Measurements from ENCODE around the gene POSTN. TPM values are rescaled to one million over a fixed set of nuclear protein-coding genes. Genes with fewer than 3 reads are reported as not detected.
"Not testable (repeated sequence)": the region's sequence is repeated elsewhere in the genome, so short reads cannot be mapped to it uniquely, and the experiment has no call there.

POSTN gene
- total and polyA plus RNA-seq, 4 experiments from 2014 or later: not detected

DNA sequence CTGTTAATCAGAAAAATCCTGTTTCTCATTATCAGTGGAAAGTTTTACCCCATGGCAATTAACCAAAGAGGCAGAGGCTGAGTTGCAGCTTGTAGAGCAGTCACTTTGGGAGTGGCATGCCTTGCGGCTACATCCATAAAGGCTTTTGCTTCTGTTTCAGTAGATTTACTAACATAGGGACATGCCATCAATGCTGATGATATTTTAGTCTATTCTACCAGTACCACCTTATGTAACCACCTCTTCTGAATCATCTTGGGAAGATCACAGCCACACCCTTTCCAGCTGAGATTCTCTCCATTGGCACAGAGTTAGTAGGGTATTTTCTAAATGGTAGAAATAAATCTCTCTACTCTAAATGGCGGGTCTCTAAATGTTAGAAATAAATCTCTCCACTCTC, 37.5 kb downstream of the POSTN start:
- POLR2A ChIA-PET (ENCODE audit: partially characterized antibody): no interaction called here
- H3K4me1 Mint-ChIP-seq: no peaks in the 10 kb centered on the region

DNA sequence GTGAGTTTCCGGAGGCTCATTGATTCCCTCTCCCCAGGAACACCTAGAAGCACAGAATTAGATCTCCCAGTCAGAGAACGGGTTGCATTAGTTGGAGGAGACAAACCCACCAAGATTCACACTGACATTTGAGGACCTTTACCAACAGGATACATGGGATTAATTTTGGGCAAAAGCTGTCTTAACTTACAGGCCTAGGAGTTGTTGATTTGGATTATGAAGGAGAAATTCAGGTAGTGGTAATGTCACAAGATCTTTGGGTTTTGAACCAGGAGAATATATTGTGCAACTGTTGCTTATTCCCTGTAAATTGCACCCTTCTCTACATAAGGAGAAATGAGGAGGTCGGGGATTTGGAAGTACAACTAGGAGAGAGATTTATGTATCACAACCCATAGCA, 38.0 kb downstream of the POSTN start:
- H3K4me1 Mint-ChIP-seq: no peaks in the 10 kb centered on the region
- Histone ChIP-seq H3K36me3 (ENCODE audit: insufficient read depth, low read length) (no peaks in the 10 kb centered on the region), H3K27me3 (ENCODE audit: insufficient read depth, low read length) (no peaks in the 10 kb centered on the region), H3K4me1 (ENCODE audit: insufficient read depth, low read length) (no peaks in the 10 kb centered on the region), H3K4me3 (ENCODE audit: low read length in 2 of 2) (no peak overlapping the region), H3K9me3 (ENCODE audit: control insufficient read depth in 1 of 2, low read length in 2 of 2) (no peaks in the 10 kb centered on the region), H3K27ac (ENCODE audit: low read depth, low read length) (no peak overlapping the region)
- no peak for DNase-seq
- no peak overlapping the region for H3K27ac Mint-ChIP-seq
- no peaks in the 10 kb centered on the region for H3K36me3 Mint-ChIP-seq
- POLR2A ChIA-PET (ENCODE audit: partially characterized antibody): no interaction called here
- peaks cover 0 to 42% (median 15%) of the 10 kb centered on the region in 8 donors for H3K9me3 Mint-ChIP-seq
- no peaks in the 10 kb centered on the region for H3K27me3 Mint-ChIP-seq
- no peak overlapping the region for H3K4me3 Mint-ChIP-seq
- CTCF ChIA-PET (ENCODE audit: partially characterized antibody): no interaction called here
- intact Hi-C loops (cut with micrococcal nuclease): no loop called here

More for the DNA sequence above, 37.5 kb downstream of the POSTN start:
- Histone ChIP-seq H3K4me3 (ENCODE audit: low read length in 2 of 2) (no peak overlapping the region), H3K36me3 (ENCODE audit: insufficient read depth, low read length) (no peaks in the 10 kb centered on the region), H3K4me1 (ENCODE audit: insufficient read depth, low read length) (no peaks in the 10 kb centered on the region), H3K27ac (ENCODE audit: low read depth, low read length) (no peak overlapping the region), H3K27me3 (ENCODE audit: insufficient read depth, low read length) (no peaks in the 10 kb centered on the region), H3K9me3 (ENCODE audit: control insufficient read depth in 1 of 2, low read length in 2 of 2) (no peaks in the 10 kb centered on the region)
- intact Hi-C loops (cut with micrococcal nuclease): no loop called here
- Mint-ChIP-seq H3K27ac (no peak overlapping the region), H3K4me3 (no peak overlapping the region), H3K36me3 (no peaks in the 10 kb centered on the region), H3K9me3 (peaks cover 0 to 40% (median 15%) of the 10 kb centered on the region in 8 donors), H3K27me3 (no peaks in the 10 kb centered on the region)
- no peak for DNase-seq
- CTCF ChIA-PET (ENCODE audit: partially characterized antibody): no interaction called here

DNA sequence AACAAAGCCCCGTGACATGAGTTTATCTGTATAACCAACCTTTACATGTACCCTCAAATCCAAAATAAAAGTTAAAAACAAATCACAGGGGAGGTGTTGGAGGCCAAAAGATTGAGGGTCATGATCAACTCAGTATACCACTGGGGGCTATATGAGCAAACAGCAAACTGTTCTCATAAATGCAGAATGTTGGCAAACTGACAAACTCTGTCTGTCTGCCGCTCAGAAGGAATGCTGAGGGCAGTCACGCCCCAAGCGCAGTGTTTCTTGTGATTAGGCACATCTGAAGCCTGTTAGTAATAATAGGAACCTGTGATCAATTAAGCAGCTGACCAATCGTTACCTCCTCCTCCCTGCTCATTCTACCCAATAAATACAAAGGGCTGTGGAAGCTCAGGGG, 39.8 kb downstream of the POSTN start:
- H3K36me3 Mint-ChIP-seq; H3K9me3 ChIP-seq (ENCODE audit: control insufficient read depth in 1 of 2, low read length in 2 of 2); H3K4me1 ChIP-seq (ENCODE audit: insufficient read depth, low read length); H3K27me3 Mint-ChIP-seq; DNase-seq; H3K27ac Mint-ChIP-seq; CTCF ChIA-PET (ENCODE audit: partially characterized antibody); POLR2A ChIA-PET (ENCODE audit: partially characterized antibody); H3K4me3 ChIP-seq (ENCODE audit: low read length in 2 of 2); H3K4me3 Mint-ChIP-seq; H3K36me3 ChIP-seq (ENCODE audit: insufficient read depth, low read length); H3K4me1 Mint-ChIP-seq; H3K27me3 ChIP-seq (ENCODE audit: insufficient read depth, low read length); intact Hi-C loops (cut with micrococcal nuclease); H3K27ac ChIP-seq (ENCODE audit: low read depth, low read length): not testable (repeated sequence)
- peaks cover 0 to 45% (median 20%) of the 10 kb centered on the region in 8 donors for H3K9me3 Mint-ChIP-seq

DNA sequence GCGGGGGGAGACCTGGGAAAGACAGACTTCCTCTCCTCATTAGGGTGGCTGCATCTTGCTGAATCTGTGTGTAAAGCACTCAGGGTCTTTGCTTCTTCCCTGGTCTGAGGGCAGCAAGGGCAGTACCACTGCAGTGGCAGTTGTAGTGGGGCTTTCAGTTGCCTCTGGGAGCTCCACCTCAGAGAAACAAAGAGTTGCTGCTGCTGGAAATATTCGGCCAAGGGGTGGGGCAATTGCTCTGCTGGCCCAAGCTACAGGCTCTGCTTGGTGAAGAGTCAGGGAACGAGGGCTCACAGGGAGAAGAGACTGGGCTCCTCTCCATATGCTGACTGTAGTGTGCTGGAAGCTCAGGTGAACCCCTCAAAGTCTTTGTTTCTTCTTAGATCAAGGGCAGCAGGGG, 52.5 kb downstream of the POSTN start:
- no peaks in the 10 kb centered on the region for H3K4me1 ChIP-seq (ENCODE audit: insufficient read depth, low read length)
- Mint-ChIP-seq H3K4me3 (no peak overlapping the region), H3K27ac (no peak overlapping the region), H3K27me3 (no peaks in the 10 kb centered on the region), H3K36me3 (no peaks in the 10 kb centered on the region), H3K9me3 (peaks cover 2 to 18% (median 5%) of the 10 kb centered on the region in 8 donors), H3K4me1 (no peaks in the 10 kb centered on the region)
- H3K36me3 ChIP-seq (ENCODE audit: insufficient read depth, low read length): no peaks in the 10 kb centered on the region
- ChIA-PET CTCF (ENCODE audit: partially characterized antibody) (no interaction called here), POLR2A (ENCODE audit: partially characterized antibody) (no interaction called here)
- H3K9me3 ChIP-seq (ENCODE audit: control insufficient read depth in 1 of 2, low read length in 2 of 2): no peaks in the 10 kb centered on the region
- no peak overlapping the region for H3K27ac ChIP-seq (ENCODE audit: low read depth, low read length)
- H3K27me3 ChIP-seq (ENCODE audit: insufficient read depth, low read length): no peaks in the 10 kb centered on the region
- intact Hi-C loops (cut with micrococcal nuclease): no loop called here
- no peak overlapping the region for H3K4me3 ChIP-seq (ENCODE audit: low read length in 2 of 2)
- no peak for DNase-seq

DNA sequence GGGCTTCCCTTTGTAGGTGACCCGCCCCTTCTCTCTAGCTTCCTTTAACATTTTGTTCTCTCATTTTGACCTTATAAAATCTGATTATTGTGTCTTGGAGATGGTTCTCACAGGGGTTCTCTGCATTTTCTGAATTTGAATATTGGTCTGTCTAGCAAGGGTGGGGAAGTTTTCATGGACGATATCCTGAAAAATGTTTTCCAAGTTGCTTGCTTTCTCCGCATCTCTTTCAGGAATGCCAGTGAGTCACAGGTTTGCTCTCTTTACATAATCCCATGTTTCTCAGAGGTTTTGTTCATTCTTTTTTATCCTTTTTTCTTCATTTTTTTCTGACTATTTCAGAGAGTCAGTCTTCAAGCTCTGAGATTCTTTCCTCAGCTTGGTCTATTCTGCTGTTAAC, 53.6 kb downstream of the POSTN start:
- H3K9me3 Mint-ChIP-seq: peaks cover 2 to 18% (median 4%) of the 10 kb centered on the region in 8 donors
- intact Hi-C loops (cut with micrococcal nuclease): no loop called here
- no peak overlapping the region for H3K27ac Mint-ChIP-seq
- ChIA-PET CTCF (ENCODE audit: partially characterized antibody) (no interaction called here), POLR2A (ENCODE audit: partially characterized antibody) (no interaction called here)
- H3K27me3 Mint-ChIP-seq: no peaks in the 10 kb centered on the region
- Histone ChIP-seq H3K27ac (ENCODE audit: low read depth, low read length) (no peak overlapping the region), H3K27me3 (ENCODE audit: insufficient read depth, low read length) (no peaks in the 10 kb centered on the region), H3K4me3 (ENCODE audit: low read length in 2 of 2) (no peak overlapping the region), H3K9me3 (ENCODE audit: control insufficient read depth in 1 of 2, low read length in 2 of 2) (no peaks in the 10 kb centered on the region), H3K4me1 (ENCODE audit: insufficient read depth, low read length) (no peaks in the 10 kb centered on the region), H3K36me3 (ENCODE audit: insufficient read depth, low read length) (no peaks in the 10 kb centered on the region)
- no peaks in the 10 kb centered on the region for H3K4me1 Mint-ChIP-seq
- no peaks in the 10 kb centered on the region for H3K36me3 Mint-ChIP-seq
- no peak overlapping the region for H3K4me3 Mint-ChIP-seq
- no peak for DNase-seq

DNA sequence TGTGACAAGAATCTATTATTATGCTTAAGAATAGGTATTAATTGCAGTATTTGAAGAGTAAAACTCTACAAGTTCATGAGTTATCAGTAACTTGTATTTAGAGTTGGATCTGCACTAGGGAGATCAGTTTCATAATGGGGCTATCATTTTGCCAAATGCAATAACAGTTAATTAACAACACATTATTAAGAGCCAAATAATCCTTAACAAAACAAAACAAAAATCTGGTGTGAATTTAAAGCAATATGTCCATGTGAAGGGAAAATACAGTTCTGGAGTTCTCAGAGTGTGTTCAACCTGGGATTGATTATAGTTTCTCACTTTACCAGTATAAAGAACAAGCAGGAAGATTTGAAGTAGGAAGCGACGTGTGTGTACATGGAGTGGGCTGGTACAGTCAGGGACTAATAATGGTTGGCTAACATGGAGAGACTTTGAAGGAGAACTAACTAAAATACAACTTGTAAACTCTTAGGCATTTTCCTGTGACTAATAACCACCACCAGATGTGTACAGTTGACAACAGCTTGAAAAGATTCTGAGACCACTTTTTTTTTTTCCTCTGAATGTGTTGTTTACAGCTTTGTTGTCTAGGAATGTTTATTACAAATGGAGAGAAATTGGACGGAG, 58.5 kb downstream of the POSTN start:
- H3K27ac Mint-ChIP-seq: no peak overlapping the region
- H3K4me1 Mint-ChIP-seq: no peaks in the 10 kb centered on the region
- H3K36me3 Mint-ChIP-seq: no peaks in the 10 kb centered on the region
- no peaks in the 10 kb centered on the region for H3K9me3 ChIP-seq (ENCODE audit: control insufficient read depth in 1 of 2, low read length in 2 of 2)
- intact Hi-C loops (cut with micrococcal nuclease): no loop called here
- CTCF ChIA-PET (ENCODE audit: partially characterized antibody): no interaction called here
- no peaks in the 10 kb centered on the region for H3K36me3 ChIP-seq (ENCODE audit: insufficient read depth, low read length)
- POLR2A ChIA-PET (ENCODE audit: partially characterized antibody): no interaction called here
- no peak overlapping the region for H3K27ac ChIP-seq (ENCODE audit: low read depth, low read length)
- no peaks in the 10 kb centered on the region for H3K27me3 Mint-ChIP-seq
- H3K4me3 ChIP-seq (ENCODE audit: low read length in 2 of 2): no peak overlapping the region
- no peaks in the 10 kb centered on the region for H3K4me1 ChIP-seq (ENCODE audit: insufficient read depth, low read length)
- peaks cover 0 to 15% (median 4%) of the 10 kb centered on the region in 8 donors for H3K9me3 Mint-ChIP-seq
- no peak overlapping the region for H3K4me3 Mint-ChIP-seq
- H3K27me3 ChIP-seq (ENCODE audit: insufficient read depth, low read length): no peaks in the 10 kb centered on the region
- DNase-seq: no peak

DNA sequence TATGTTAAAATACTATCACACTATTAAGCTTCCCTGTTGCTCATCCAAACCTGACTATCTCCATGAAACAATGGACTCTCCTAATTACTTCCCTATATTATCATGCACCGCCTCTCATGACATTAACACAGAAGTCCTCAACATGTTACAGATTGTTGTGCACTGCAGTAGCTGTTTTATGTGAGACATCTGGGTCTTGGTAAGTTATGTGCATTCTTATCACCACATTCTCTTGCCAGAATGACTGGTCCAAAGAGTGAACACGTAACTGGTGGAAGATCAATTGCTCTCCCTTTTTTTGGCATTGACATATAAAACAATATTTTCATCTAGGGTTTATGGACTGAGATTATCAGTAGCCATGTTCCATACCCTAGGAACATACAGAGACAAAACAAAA, 59.4 kb downstream of the POSTN start:
- intact Hi-C loops (cut with micrococcal nuclease): no loop called here
- Mint-ChIP-seq H3K4me3 (no peak overlapping the region), H3K4me1 (no peaks in the 10 kb centered on the region), H3K36me3 (no peaks in the 10 kb centered on the region), H3K9me3 (peaks cover 0 to 17% (median 3%) of the 10 kb centered on the region in 8 donors), H3K27me3 (no peaks in the 10 kb centered on the region), H3K27ac (no peak overlapping the region)
- H3K36me3 ChIP-seq (ENCODE audit: insufficient read depth, low read length): no peaks in the 10 kb centered on the region
- H3K27me3 ChIP-seq (ENCODE audit: insufficient read depth, low read length): no peaks in the 10 kb centered on the region
- H3K9me3 ChIP-seq (ENCODE audit: control insufficient read depth in 1 of 2, low read length in 2 of 2): no peaks in the 10 kb centered on the region
- H3K4me3 ChIP-seq (ENCODE audit: low read length in 2 of 2): no peak overlapping the region
- H3K4me1 ChIP-seq (ENCODE audit: insufficient read depth, low read length): no peaks in the 10 kb centered on the region
- ChIA-PET CTCF (ENCODE audit: partially characterized antibody) (no interaction called here), POLR2A (ENCODE audit: partially characterized antibody) (no interaction called here)
- DNase-seq: no peak
- no peak overlapping the region for H3K27ac ChIP-seq (ENCODE audit: low read depth, low read length)

DNA sequence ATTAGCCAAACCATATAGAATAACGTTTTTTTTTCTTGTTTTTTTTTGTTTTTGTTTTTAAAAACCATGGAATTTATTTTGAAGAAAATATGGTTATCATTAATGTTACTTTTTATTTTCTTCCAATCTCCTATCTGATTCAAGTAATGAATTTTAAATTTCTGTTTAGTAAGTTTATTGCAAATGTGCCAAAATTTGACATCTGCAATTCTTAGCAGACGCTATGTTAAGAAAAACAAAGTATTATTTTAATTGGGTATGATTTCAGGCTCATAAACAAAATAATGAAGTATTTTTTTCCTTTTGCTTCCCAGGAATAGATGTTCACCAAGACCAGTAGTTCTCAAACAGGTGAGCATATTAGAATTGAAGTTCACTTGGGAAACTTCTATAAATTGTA, 63.1 kb downstream of the POSTN start:
- POLR2A ChIA-PET (ENCODE audit: partially characterized antibody): no interaction called here
- no peaks in the 10 kb centered on the region for H3K36me3 Mint-ChIP-seq
- Histone ChIP-seq H3K4me3 (ENCODE audit: low read length in 2 of 2) (no peak overlapping the region), H3K9me3 (ENCODE audit: control insufficient read depth in 1 of 2, low read length in 2 of 2) (no peaks in the 10 kb centered on the region), H3K27ac (ENCODE audit: low read depth, low read length) (no peak overlapping the region), H3K36me3 (ENCODE audit: insufficient read depth, low read length) (no peaks in the 10 kb centered on the region), H3K27me3 (ENCODE audit: insufficient read depth, low read length) (no peaks in the 10 kb centered on the region), H3K4me1 (ENCODE audit: insufficient read depth, low read length) (no peaks in the 10 kb centered on the region)
- H3K27me3 Mint-ChIP-seq: no peaks in the 10 kb centered on the region
- CTCF ChIA-PET (ENCODE audit: partially characterized antibody): no interaction called here
- H3K4me3 Mint-ChIP-seq: no peak overlapping the region
- H3K4me1 Mint-ChIP-seq: no peaks in the 10 kb centered on the region
- intact Hi-C loops (cut with micrococcal nuclease): no loop called here
- no peak overlapping the region for H3K27ac Mint-ChIP-seq
- no peak for DNase-seq
- H3K9me3 Mint-ChIP-seq: peaks cover 0 to 22% (median 9%) of the 10 kb centered on the region in 8 donors

Data from CD4-positive, alpha-beta memory T cell (primary cell).